MCF 10A (cell line): ENCODE results near the gene TGFBR3. TPM values are rescaled to one million over a fixed set of nuclear protein-coding genes. Genes with fewer than 3 reads are reported as not detected.
A peak's percentile ranks its signal among the peaks of the same experiment; 100 is the strongest.

Source experiments
- BruUV-seq: library from RNA; stranded (reverse); fragments of 400-500 nt; replicated peaks from 2 replicates; lab custom pipeline; 2021; lab: Mats Ljungman, UMichigan
- CTCF ChIA-PET: fragments of 300-600 bp; sonication (Branson Sonifier 250); formaldehyde crosslinking; extraction: SDS; loops from one replicate; lab custom pipeline; 2021; ENCODE audit warnings: antibody characterized with exemption, inconsistent platforms; lab: Yijun Ruan, JAX
- POLR2A ChIA-PET: fragments of 300-600, 350-650 bp; sonication (Branson Sonifier 250); formaldehyde crosslinking; extraction: SDS; loops from one replicate; lab custom pipeline; 2020; ENCODE audit warnings: antibody characterized with exemption, inconsistent platforms; lab: Yijun Ruan, JAX
- DNase-seq: peaks from one replicate; pipeline ENCODE4 v3.0.0-alpha.2; 2018; ENCODE audit not compliant: unreplicated experiment
- H3K27ac Mint-ChIP-seq: one replicate; pipeline ENCODE4 v1.8.0; 2022; ENCODE audit warnings: mild to moderate bottlenecking, low read depth, mixed read lengths; ENCODE audit not compliant: unreplicated experiment
- H3K27me3 Mint-ChIP-seq: one replicate; pipeline ENCODE4 v1.8.0; 2022; ENCODE audit warnings: mixed read lengths; ENCODE audit not compliant: insufficient read depth, unreplicated experiment
- H3K36me3 Mint-ChIP-seq: one replicate; pipeline ENCODE4 v1.8.0; 2022; ENCODE audit warnings: mild to moderate bottlenecking, moderate library complexity, mixed read lengths; ENCODE audit not compliant: insufficient read depth, unreplicated experiment
- H3K4me1 Mint-ChIP-seq: one replicate; pipeline ENCODE4 v1.8.0; 2022; ENCODE audit warnings: mixed read lengths; ENCODE audit not compliant: insufficient read depth, unreplicated experiment
- H3K4me3 Mint-ChIP-seq: one replicate; pipeline ENCODE4 v1.8.0; 2022; ENCODE audit warnings: mild to moderate bottlenecking, moderate library complexity, mixed read lengths; ENCODE audit not compliant: unreplicated experiment
- H3K9me3 Mint-ChIP-seq: one replicate; pipeline ENCODE4 v1.8.0; 2022; ENCODE audit warnings: mixed read lengths; ENCODE audit not compliant: unreplicated experiment
- CTCF ChIP-seq: fragments of 200-600 bp; IDR thresholded peaks from one replicate; pipeline ENCODE4 v1.8.0; 2022; ENCODE audit warnings: antibody characterized with exemption, mild to moderate bottlenecking; ENCODE audit not compliant: unreplicated experiment
- intact Hi-C: fragments of 100-400 bp; cut with micrococcal nuclease; formaldehyde crosslinking; loops from 2 replicates; pipeline ENCODE4 v1.14.1; 2022
- total RNA-seq: library from RNA; stranded (reverse); gene quantifications from 2 replicates; pipeline ENCODE4 v1.2.3, GENCODE V29; 2022

TGFBR3 gene
- total RNA-seq, 1 experiment from 2014 or later = 12.0 TPM

- H3K9me3 Mint-ChIP-seq = no peaks in the 10 kb centered on the region
- H3K4me1 Mint-ChIP-seq = peaks cover 34% of the 10 kb centered on the region
- peak overlapping the region; percentile 19 for H3K27ac Mint-ChIP-seq
- H3K27me3 Mint-ChIP-seq = no peaks in the 10 kb centered on the region
- intact Hi-C loops = no loop called here
- H3K36me3 Mint-ChIP-seq = peaks cover 18% of the 10 kb centered on the region
- no peak overlapping the region for H3K4me3 Mint-ChIP-seq
- CTCF ChIA-PET = interaction anchor here (0.6 kb wide), 1 partner anchor 466 kb away, joined by 4 read pairs; no protein-coding TSS in a partner anchor
- DNase-seq = no peak
- no peak for TF ChIP-seq CTCF
- BruUV-seq = no TSS peak
- POLR2A ChIA-PET = interaction anchor here (0.6 to 1.6 kb wide), 3 partner anchors 10 to 321 kb away, joined by 3 to 4 read pairs (median 3); no protein-coding TSS in a partner anchor
Observed at GRCh38 chr1:91827087-91827458, 58.9 kb downstream of the TGFBR3 start.

- CTCF ChIA-PET = no interaction called here
- peaks cover 18% of the 10 kb centered on the region for H3K36me3 Mint-ChIP-seq
Observed at GRCh38 chr1:91826649-91827048, 59.3 kb downstream of the TGFBR3 start.

GRCh38 chr1:91826248-91826647 lies 59.7 kb downstream of the TGFBR3 start:
- H3K27me3 Mint-ChIP-seq = no peaks in the 10 kb centered on the region
- H3K4me3 Mint-ChIP-seq = no peak overlapping the region
- peaks cover 31% of the 10 kb centered on the region for H3K4me1 Mint-ChIP-seq
- ChIA-PET POLR2A (interaction anchor here (0.7 to 1.6 kb wide), 3 partner anchors 11 to 1833 kb away, joined by 3 to 4 read pairs (median 3); no protein-coding TSS in a partner anchor), CTCF (interaction anchor here (0.7 to 1.1 kb wide), 2 partner anchors 313 to 465 kb away, joined by 3 to 7 read pairs; no protein-coding TSS in a partner anchor)
- peaks cover 18% of the 10 kb centered on the region for H3K36me3 Mint-ChIP-seq
- intact Hi-C loops = no loop called here
- BruUV-seq = no TSS peak
- H3K9me3 Mint-ChIP-seq = no peaks in the 10 kb centered on the region
- no peak overlapping the region for H3K27ac Mint-ChIP-seq
- no peak for DNase-seq
- no peak for TF ChIP-seq CTCF

More at GRCh38 chr1:91826649-91827048, 59.3 kb downstream of the TGFBR3 start:
- TF ChIP-seq CTCF = no peak
- Mint-ChIP-seq H3K4me1 (peaks cover 34% of the 10 kb centered on the region), H3K4me3 (no peak overlapping the region), H3K27me3 (no peaks in the 10 kb centered on the region), H3K27ac (peak overlapping the region; percentile 19), H3K9me3 (no peaks in the 10 kb centered on the region)
- POLR2A ChIA-PET = interaction anchor here (0.6 to 1.6 kb wide), 3 partner anchors 10 to 320 kb away, joined by 3 to 4 read pairs (median 3); no protein-coding TSS in a partner anchor
- intact Hi-C loops = no loop called here
- no TSS peak for BruUV-seq
- no peak for DNase-seq

DNA sequence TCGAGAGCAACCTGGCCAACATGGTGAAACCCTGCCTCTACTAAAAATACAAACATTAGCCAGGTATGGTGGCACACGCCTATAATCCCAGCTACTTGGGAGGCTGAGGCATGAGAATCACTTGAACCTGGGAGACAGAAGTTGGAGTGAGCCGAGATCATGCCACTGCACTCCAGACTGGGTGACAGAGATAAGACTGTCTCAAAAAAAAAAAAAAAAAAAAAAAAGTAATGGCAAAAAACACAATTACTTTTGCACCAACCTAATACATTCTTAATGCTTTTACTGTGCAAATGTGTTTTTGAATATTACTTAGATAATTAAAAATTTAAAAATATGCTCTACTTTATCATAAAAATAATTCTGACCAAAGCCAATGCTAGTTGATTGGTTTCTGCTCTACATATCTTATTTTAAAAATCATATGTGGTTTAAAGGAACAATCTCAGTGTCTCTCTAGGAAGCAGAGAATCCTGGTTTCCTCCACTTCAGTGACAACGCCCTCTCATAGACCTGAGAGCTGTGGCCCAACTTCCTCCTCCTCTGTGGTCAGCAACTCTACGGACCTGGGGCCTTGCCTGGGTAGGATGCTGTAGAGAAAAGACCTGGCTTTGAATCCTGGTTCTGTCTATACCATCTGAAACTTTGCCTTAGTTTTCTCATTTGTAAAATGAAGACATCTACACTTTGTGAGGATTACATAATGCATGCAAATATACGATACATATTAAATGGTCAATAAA lies 64.7 kb downstream of the TGFBR3 start:
- Mint-ChIP-seq H3K4me1 (peaks cover 28% of the 10 kb centered on the region), H3K4me3 (no peak overlapping the region), H3K36me3 (no peaks in the 10 kb centered on the region), H3K9me3 (no peaks in the 10 kb centered on the region), H3K27me3 (no peaks in the 10 kb centered on the region), H3K27ac (no peak overlapping the region)
- BruUV-seq = no TSS peak
- no peak for TF ChIP-seq CTCF
- ChIA-PET POLR2A (interaction anchor here (1.2 to 2.0 kb wide), 3 partner anchors 10 to 68 kb away, joined by 3 to 6 read pairs (median 4); partner anchors contain the start of gene TGFBR3), CTCF (interaction anchor here (0.7 kb wide), 1 partner anchor 9 kb away, joined by 3 read pairs; no protein-coding TSS in a partner anchor)
- intact Hi-C loops = no loop called here
- DNase-seq = no peak
